ENCODE measurements around the gene IFNB1. TPM values are rescaled to one million over a fixed set of nuclear protein-coding genes. Genes with fewer than 3 reads are reported as not detected.

Gene IFNB1
- not detected for total RNA-seq

DNA sequence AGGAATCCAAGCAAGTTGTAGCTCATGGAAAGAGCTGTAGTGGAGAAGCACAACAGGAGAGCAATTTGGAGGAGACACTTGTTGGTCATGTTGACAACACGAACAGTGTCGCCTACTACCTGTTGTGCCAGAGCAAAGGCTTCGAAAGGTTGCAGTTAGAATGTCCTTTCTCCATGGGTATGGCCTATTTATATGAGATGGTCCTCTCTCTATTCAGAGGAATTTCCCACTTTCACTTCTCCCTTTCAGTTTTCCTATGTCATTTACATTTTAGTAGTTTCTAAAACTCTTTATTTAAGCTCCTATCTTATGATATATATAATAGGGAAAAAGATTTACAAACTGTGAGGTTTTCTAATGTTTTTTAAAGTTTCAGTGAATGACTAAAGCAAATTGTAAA lies at the start of gene IFNB1:
IFNB1 (minus strand) TSS at position 162 of the 400 bp plus-strand sequence; CDS start at position 89, 73 bp downstream.

GRCh38 chr9:21031091-21031807 lies 46.5 kb downstream of the IFNB1 start, which contains the start of gene HACD4:
TSS of gene HACD4 (minus strand) at chr9:21031640. CDS start at chr9:21031590, 50 bp downstream.

Other genes starting within 250 kb of the IFNB1 start
- 5.1 TPM for gene HACD4, start 46.3 kb downstream of the IFNB1 start, total RNA-seq
- gene IFNW1, start 63.9 kb upstream of the IFNB1 start, total RNA-seq, result not detected
- gene IFNA21, start 88.7 kb upstream of the IFNB1 start, total RNA-seq, result not detected
- gene IFNA4, start 109.6 kb upstream of the IFNB1 start, total RNA-seq, result not detected
- not detected for gene IFNA7, start 124.3 kb upstream of the IFNB1 start, total RNA-seq
- not detected for gene IFNA10, start 129.2 kb upstream of the IFNB1 start, total RNA-seq
- not detected for gene IFNA16, start 139.4 kb upstream of the IFNB1 start, total RNA-seq
- gene IFNA17, start 150.3 kb upstream of the IFNB1 start, total RNA-seq, result not detected
- not detected for gene IFNA14, start 162.1 kb upstream of the IFNB1 start, total RNA-seq
- gene IFNA5, start 227.4 kb upstream of the IFNB1 start, total RNA-seq, result not detected